SK-N-SH (cell line): ENCODE data around the gene WDR27. TPM values are rescaled to one million over a fixed set of nuclear protein-coding genes. Genes with fewer than 3 reads are reported as not detected.

Source experiments
- CTCF ChIA-PET: fragments of 300-600, 350-600 bp; formaldehyde crosslinking; extraction: SDS; loops from one replicate; lab custom pipeline; 2021; lab: Yijun Ruan, JAX
- POLR2A ChIA-PET: fragments of 350-600 bp; sonication (Branson Sonifier 250); formaldehyde crosslinking; extraction: SDS; loops from one replicate; lab custom pipeline; 2020; ENCODE audit warnings: antibody characterized with exemption, inconsistent platforms; lab: Yijun Ruan, JAX
- DNase-seq: peaks from one replicate; pipeline ENCODE4 v3.0.0; 2012
- H2AFZ ChIP-seq: fragments of 200-600 bp; sonication (generic); 2 replicates; pipeline ENCODE4 v1.8.1; 2016; ENCODE audit warnings: antibody characterized with exemption, mild to moderate bottlenecking, low read depth
- H3F3A ChIP-seq: fragments of 200-600 bp; sonication (generic); replicated peaks from 2 replicates; pipeline ENCODE3; 2016; ENCODE audit warnings: antibody characterized with exemption, mild to moderate bottlenecking; ENCODE audit not compliant: insufficient read depth
- H3K27ac ChIP-seq, 2 experiments: fragments of 200-500 bp in 1 of 2; fragments of 200-600 bp in 1 of 2; sonication (Bioruptor generic) in 1 of 2; sonication (generic), shearing (Covaris generic) in 1 of 2; 2 replicates each; pipeline versions ENCODE4 v1.5.1 to v1.6.1; 2014 to 2016; ENCODE audit warnings: low read depth in 2 of 2, inconsistent platforms in 1 of 2, low read length in 1 of 2, mild to moderate bottlenecking in 1 of 2, mixed read lengths in 1 of 2
- H3K27me3 ChIP-seq: fragments of 200-600 bp; sonication (generic), shearing (Covaris generic); 2 replicates; pipeline ENCODE4 v1.6.1; 2016; ENCODE audit warnings: mixed run types; ENCODE audit not compliant: insufficient read depth
- H3K36me3 ChIP-seq, 2 experiments: fragments of 200-500 bp in 1 of 2; fragments of 200-600 bp in 1 of 2; sonication (Bioruptor generic) in 1 of 2; sonication (generic) in 1 of 2; replicated peaks in 1 of 2; 2 replicates each; pipeline versions ENCODE3 to v1.5.1; 2014 to 2016; ENCODE audit warnings: low read length in 1 of 2, mild to moderate bottlenecking in 1 of 2; ENCODE audit not compliant: insufficient read depth in 2 of 2, control insufficient read depth in 1 of 2
- H3K4me1 ChIP-seq, 2 experiments: fragments of 200-500 bp in 1 of 2; fragments of 200-600 bp in 1 of 2; sonication (Bioruptor generic) in 1 of 2; sonication (generic), shearing (Covaris generic) in 1 of 2; 2 replicates each; pipeline versions ENCODE4 v1.5.1 to v1.6.1; 2014 to 2016; ENCODE audit warnings: low read depth in 1 of 2, low read length in 1 of 2, mixed run types in 1 of 2; ENCODE audit not compliant: insufficient read depth in 2 of 2, control insufficient read depth in 1 of 2
- H3K4me2 ChIP-seq: fragments of 200-600 bp; sonication (generic), shearing (Covaris generic); 2 replicates; pipeline ENCODE4 v1.6.1; 2017; ENCODE audit warnings: mixed run types
- H3K4me3 ChIP-seq, 2 experiments: fragments of 200-500 bp in 1 of 2; fragments of 200-600 bp in 1 of 2; sonication (Bioruptor generic) in 1 of 2; sonication (generic), shearing (Covaris generic) in 1 of 2; 2 replicates each; pipeline versions ENCODE4 v1.5.1 to v1.8.1; 2014 to 2016; ENCODE audit warnings: low read depth in 2 of 2, inconsistent platforms in 1 of 2, low read length in 1 of 2, mild to moderate bottlenecking in 1 of 2, mixed read lengths in 1 of 2, moderate library complexity in 1 of 2
- H3K79me2 ChIP-seq: fragments of 200-600 bp; sonication (generic); 2 replicates; pipeline ENCODE4 v1.8.1; 2017; ENCODE audit warnings: mild to moderate bottlenecking; ENCODE audit not compliant: insufficient read depth
- H3K9ac ChIP-seq: fragments of 200-600 bp; sonication (generic); 2 replicates; pipeline ENCODE4 v1.6.1; 2017; ENCODE audit warnings: mixed run types
- H3K9me2 ChIP-seq: fragments of 200-600 bp; sonication (generic); 2 replicates; pipeline ENCODE4 v1.6.1; 2017; ENCODE audit warnings: mixed run types
- H3K9me3 ChIP-seq: fragments of 200-600 bp; sonication (generic); 2 replicates; pipeline ENCODE4 v1.6.1; 2017; ENCODE audit warnings: mixed run types, mild to moderate bottlenecking, moderate library complexity
- H4K20me1 ChIP-seq: fragments of 200-600 bp; sonication (generic); 2 replicates; pipeline ENCODE4 v1.6.1; 2017; ENCODE audit warnings: mild to moderate bottlenecking, mixed run types; ENCODE audit not compliant: insufficient read depth
- ELF1 ChIP-seq: IDR thresholded peaks from 2 replicates; pipeline ENCODE4 v1.4.0; 2012
- EP300 ChIP-seq, 2 experiments: IDR thresholded peaks; 2 replicates each; pipeline versions ENCODE4 v1.4.0 to v1.6.1; 2012; ENCODE audit warnings: borderline replicate concordance in 1 of 2, low read depth in 1 of 2, low read length in 1 of 2
- EZH2phosphoT487 ChIP-seq: fragments of 200-600 bp; sonication (generic); IDR thresholded peaks from 2 replicates; pipeline ENCODE4 v1.6.1; 2017; ENCODE audit warnings: low read depth, mixed run types, mild to moderate bottlenecking, antibody characterized with exemption, moderate library complexity, borderline replicate concordance
- GABPA ChIP-seq: IDR thresholded peaks from 2 replicates; pipeline ENCODE4 v1.4.0; 2012; ENCODE audit warnings: low read depth, mild to moderate bottlenecking
- GATA2 ChIP-seq: sonication (generic); formaldehyde crosslinking; IDR thresholded peaks from 2 replicates; pipeline ENCODE4 v1.5.0; 2020; ENCODE audit warnings: mild to moderate bottlenecking, missing genetic modification reagents
- MXI1 ChIP-seq: IDR thresholded peaks from 2 replicates; pipeline ENCODE4 v1.6.1; 2012; ENCODE audit warnings: mild to moderate bottlenecking, low read depth, low read length, improper control_type of control experiment
- NRF1 ChIP-seq: IDR thresholded peaks from 2 replicates; pipeline ENCODE4 v1.6.1; 2012; ENCODE audit warnings: low read depth, mild to moderate bottlenecking, low read length
- PBX3 ChIP-seq: IDR thresholded peaks from 2 replicates; pipeline ENCODE4; 2012
- RAD21 ChIP-seq: IDR thresholded peaks from 2 replicates; pipeline ENCODE4 v1.6.1; 2012; ENCODE audit warnings: mild to moderate bottlenecking, low read length
- RCOR1 ChIP-seq: fragments of 150-350 bp; IDR thresholded peaks from 2 replicates; pipeline ENCODE4 v1.6.1; 2017; ENCODE audit warnings: antibody characterized with exemption, low read length
- RFX5 ChIP-seq: IDR thresholded peaks from 2 replicates; pipeline ENCODE4 v1.6.1; 2012; ENCODE audit warnings: mild to moderate bottlenecking, improper control_type of control experiment, low read length
- SIN3A ChIP-seq: IDR thresholded peaks from 2 replicates; pipeline ENCODE4 v1.6.1; 2012; ENCODE audit warnings: low read depth, mild to moderate bottlenecking, low read length, moderate library complexity, borderline replicate concordance
- SMC3 ChIP-seq: IDR thresholded peaks from 2 replicates; pipeline ENCODE4 v1.6.1; 2012; ENCODE audit warnings: low read depth, low read length, improper control_type of control experiment
- TAF1 ChIP-seq: IDR thresholded peaks from 2 replicates; pipeline ENCODE4 v1.6.1; 2012; ENCODE audit warnings: low read depth, mild to moderate bottlenecking, low read length, moderate library complexity, borderline replicate concordance
- TCF12 ChIP-seq: IDR thresholded peaks from 2 replicates; pipeline ENCODE4 v1.4.0; 2012
- USF2 ChIP-seq: fragments of 150-350 bp; IDR thresholded peaks from 2 replicates; pipeline ENCODE4 v1.6.1; 2017; ENCODE audit warnings: antibody characterized with exemption, low read length, low read depth, borderline replicate concordance
- YY1 ChIP-seq: IDR thresholded peaks from 2 replicates; pipeline ENCODE4 v1.4.0; 2012; ENCODE audit warnings: low read depth, mild to moderate bottlenecking
- WGBS: methylation state at CpG from one replicate; pipeline ENCODE4 v1.1.6; 2017; ENCODE audit warnings: low lambda C conversion rate; 5-methylcytosine and 5-hydroxymethylcytosine counted together
- polyA plus RNA-seq, 3 experiments: library from polyadenylated mRNA; depleted of rRNA; stranded (reverse); fragments of >200 nt; gene quantifications; 2 replicates each; pipeline ENCODE4 v1.2.3, GENCODE V29; 2012
- TF ChIP-seq, protein P1 (sequence below): IDR thresholded peaks from 2 replicates; pipeline ENCODE4 v1.4.0; 2012; ENCODE audit warnings: low read depth

Gene WDR27
- polyA plus RNA-seq, 1 of the 3 experiments (the other 2 are of a cell fraction): 55.6 TPM

- H3K27me3 ChIP-seq: no peaks in the 10 kb centered on the region
- H3K79me2 ChIP-seq: no peaks in the 10 kb centered on the region
- H2AFZ ChIP-seq: no peak overlapping the region
- WGBS: 80% methylated on average over 3 of the region's 3 CpGs
- no peaks in the 10 kb centered on the region for H3K36me3 ChIP-seq
- no peak overlapping the region for H3K9ac ChIP-seq
- TF ChIP-seq TCF12 (no peak), SIN3A (no peak), TAF1 (no peak), MXI1 (no peak), RAD21 (no peak), GABPA (no peak), USF2 (no peak), ELF1 (no peak), EZH2phosphoT487 (no peak), NRF1 (no peak), YY1 (no peak), RFX5 (no peak), EP300 (IDR thresholded peaks at IDR 0.05; ENCODE audit: borderline replicate concordance in 1 of 2, low read depth in 1 of 2, low read length in 1 of 2) (no peak), RCOR1 (no peak), PBX3 (no peak), SMC3 (no peak), GATA2 (no peak)
- TF ChIP-seq, protein P1, sequence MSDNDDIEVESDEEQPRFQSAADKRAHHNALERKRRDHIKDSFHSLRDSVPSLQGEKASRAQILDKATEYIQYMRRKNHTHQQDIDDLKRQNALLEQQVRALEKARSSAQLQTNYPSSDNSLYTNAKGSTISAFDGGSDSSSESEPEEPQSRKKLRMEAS: no peak
- no peaks in the 10 kb centered on the region for H3K9me2 ChIP-seq
- peaks cover 2% of the 10 kb centered on the region for H3F3A ChIP-seq
- H3K27ac ChIP-seq: no peak overlapping the region
- DNase-seq: no peak
- H3K4me1 ChIP-seq: peaks cover 0 to 5% of the 10 kb centered on the region in 2 experiments; a peak in 2 of 4 replicates
- H3K4me2 ChIP-seq: no peak overlapping the region
- POLR2A ChIA-PET: no interaction called here
- no peaks in the 10 kb centered on the region for H3K9me3 ChIP-seq
- no peaks in the 10 kb centered on the region for H4K20me1 ChIP-seq
- H3K4me3 ChIP-seq: no peak overlapping the region
- CTCF ChIA-PET: interaction anchor here (1.0 kb wide), 1 partner anchor 29 kb away, joined by 3 read pairs; no protein-coding TSS in a partner anchor
Observed at GRCh38 chr6:169534039-169534421, 167.8 kb downstream of the WDR27 start.
